Calu3 (cell line): Measurements from ENCODE around the gene PAQR4. TPM values are rescaled to one million over a fixed set of nuclear protein-coding genes. Genes with fewer than 3 reads are reported as not detected.
A peak's percentile ranks its signal among the peaks of the same experiment; 100 is the strongest.

ENCODE experiments used
- BruUV-seq: library from RNA; stranded (reverse); fragments of 400-500 nt; replicated peaks from 2 replicates; lab custom pipeline; 2021; lab: Mats Ljungman, UMichigan
- CTCF ChIA-PET: fragments of 300-600 bp; sonication (Branson Sonifier 250); formaldehyde crosslinking; loops from one replicate; lab custom pipeline; 2022; ENCODE audit warnings: antibody characterized with exemption; lab: Charles Lee
- DNase-seq: peaks from one replicate; pipeline ENCODE4 v3.0.0; 2022
- H3K27ac Mint-ChIP-seq: one replicate; pipeline ENCODE4 v1.8.0; 2022; ENCODE audit warnings: mixed read lengths; ENCODE audit not compliant: unreplicated experiment
- H3K27me3 Mint-ChIP-seq: one replicate; pipeline ENCODE4 v1.8.0; 2022; ENCODE audit warnings: mixed read lengths; ENCODE audit not compliant: unreplicated experiment
- H3K36me3 Mint-ChIP-seq: one replicate; pipeline ENCODE4 v1.8.0; 2022; ENCODE audit warnings: mild to moderate bottlenecking, moderate library complexity, mixed read lengths; ENCODE audit not compliant: insufficient read depth, unreplicated experiment
- H3K4me1 Mint-ChIP-seq: one replicate; pipeline ENCODE4 v1.8.0; 2022; ENCODE audit warnings: mild to moderate bottlenecking, low read depth, mixed read lengths; ENCODE audit not compliant: unreplicated experiment
- H3K4me3 Mint-ChIP-seq: one replicate; pipeline ENCODE4 v1.8.0; 2022; ENCODE audit warnings: mild to moderate bottlenecking, low read depth, moderate library complexity, mixed read lengths; ENCODE audit not compliant: unreplicated experiment
- H3K9me3 Mint-ChIP-seq: one replicate; pipeline ENCODE4 v1.8.0; 2022; ENCODE audit warnings: low read depth, mixed read lengths; ENCODE audit not compliant: unreplicated experiment
- CTCF ChIP-seq: fragments of 200-600 bp; IDR thresholded peaks from one replicate; pipeline ENCODE4 v1.8.0; 2022; ENCODE audit warnings: antibody characterized with exemption; ENCODE audit not compliant: unreplicated experiment
- intact Hi-C: fragments of 100-400 bp; cut with micrococcal nuclease; formaldehyde crosslinking; loops from one replicate; pipeline ENCODE4 v1.10.0; 2022; ENCODE audit not compliant: unreplicated experiment
- total RNA-seq: library from RNA; stranded (reverse); gene quantifications from 2 replicates; pipeline ENCODE4 v1.2.3, GENCODE V29; 2022

PAQR4 gene
- total RNA-seq, 1 experiment from 2014 or later = 56.0 TPM

GRCh38 chr16:3012246-3012645 lies 43.1 kb downstream of the PAQR4 start:
- Mint-ChIP-seq H3K9me3 (no peaks in the 10 kb centered on the region), H3K27me3 (no peaks in the 10 kb centered on the region), H3K27ac (peak overlapping the region; percentile 79), H3K4me3 (peak overlapping the region; percentile 60), H3K4me1 (peaks cover 55% of the 10 kb centered on the region), H3K36me3 (peaks cover 66% of the 10 kb centered on the region)
- CTCF ChIA-PET = interaction anchor here (0.9 to 1.2 kb wide), 4 partner anchors 8 to 19 kb away, joined by 3 to 9 read pairs (median 4); no protein-coding TSS in a partner anchor
- DNase-seq = peak; percentile 49
- TF ChIP-seq CTCF = no peak
- intact Hi-C loops = no loop called here
- BruUV-seq = no TSS peak

DNA sequence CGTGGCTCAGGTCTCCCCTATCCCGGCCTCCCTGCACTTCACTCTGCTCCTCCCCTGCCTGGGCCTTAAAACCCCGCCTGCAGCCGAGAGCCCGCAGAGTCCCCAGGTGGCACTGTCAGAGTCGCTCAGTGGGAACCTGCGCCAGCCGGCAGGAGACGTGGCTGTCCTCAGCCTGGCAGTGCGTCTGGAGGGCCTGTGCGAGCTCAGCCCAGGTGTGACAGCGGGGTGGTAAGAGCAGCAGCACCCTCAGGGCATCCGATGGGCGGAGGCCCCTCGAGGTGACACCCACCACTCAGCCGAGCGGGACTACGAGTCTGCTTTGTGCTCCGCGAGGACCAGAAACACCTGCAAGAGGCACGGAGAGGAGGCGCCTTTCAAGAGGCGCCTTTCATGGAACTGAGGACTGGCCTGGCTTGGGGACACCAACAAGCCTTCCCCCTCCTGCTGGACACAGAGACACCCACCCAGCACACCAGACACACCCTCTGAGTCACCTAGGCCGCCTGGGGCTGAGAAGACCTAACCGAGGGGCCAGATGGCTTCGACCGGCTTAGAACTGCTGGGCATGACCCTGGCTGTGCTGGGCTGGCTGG lies 43.8 kb downstream of the PAQR4 start, which contains the start of gene CLDN9:
TSS of gene CLDN9 (plus strand) at position 96 of the 593 bp plus-strand sequence. CDS start at position 536, 440 bp downstream.
- H3K4me3 Mint-ChIP-seq = peak within 1 kb of the TSS; percentile 60
- peak within 1 kb of the TSS; percentile 79 for H3K27ac Mint-ChIP-seq
- peak; percentile 73 for DNase-seq
- peaks cover 48% of the 10 kb centered on the region for H3K4me1 Mint-ChIP-seq
- CTCF ChIA-PET = interaction anchor here (0.9 to 1.2 kb wide), 4 partner anchors 8 to 19 kb away, joined by 3 to 9 read pairs (median 4); no protein-coding TSS in a partner anchor
- H3K9me3 Mint-ChIP-seq = no peaks in the 10 kb centered on the region
- intact Hi-C loops = no loop called here
- BruUV-seq = no TSS peak
- H3K27me3 Mint-ChIP-seq = no peaks in the 10 kb centered on the region
- peaks cover 63% of the 10 kb centered on the region for H3K36me3 Mint-ChIP-seq
- no peak for TF ChIP-seq CTCF

- DNase-seq = no peak
- CTCF ChIA-PET = interaction anchor here (1.2 kb wide), 1 partner anchor 18 kb away, joined by 5 read pairs; no protein-coding TSS in a partner anchor
- H3K27me3 Mint-ChIP-seq = no peaks in the 10 kb centered on the region
- H3K27ac Mint-ChIP-seq = peak overlapping the region; percentile 79
- peak; percentile 49 for TF ChIP-seq CTCF
- no TSS peak for BruUV-seq
- H3K4me3 Mint-ChIP-seq = peak overlapping the region; percentile 60
- peaks cover 42% of the 10 kb centered on the region for H3K4me1 Mint-ChIP-seq
- H3K36me3 Mint-ChIP-seq = peaks cover 61% of the 10 kb centered on the region
- intact Hi-C loops = no loop called here
- no peaks in the 10 kb centered on the region for H3K9me3 Mint-ChIP-seq
These were observed 44.4 kb downstream of the PAQR4 start for GRCh38 chr16:3013491-3013951.

DNA sequence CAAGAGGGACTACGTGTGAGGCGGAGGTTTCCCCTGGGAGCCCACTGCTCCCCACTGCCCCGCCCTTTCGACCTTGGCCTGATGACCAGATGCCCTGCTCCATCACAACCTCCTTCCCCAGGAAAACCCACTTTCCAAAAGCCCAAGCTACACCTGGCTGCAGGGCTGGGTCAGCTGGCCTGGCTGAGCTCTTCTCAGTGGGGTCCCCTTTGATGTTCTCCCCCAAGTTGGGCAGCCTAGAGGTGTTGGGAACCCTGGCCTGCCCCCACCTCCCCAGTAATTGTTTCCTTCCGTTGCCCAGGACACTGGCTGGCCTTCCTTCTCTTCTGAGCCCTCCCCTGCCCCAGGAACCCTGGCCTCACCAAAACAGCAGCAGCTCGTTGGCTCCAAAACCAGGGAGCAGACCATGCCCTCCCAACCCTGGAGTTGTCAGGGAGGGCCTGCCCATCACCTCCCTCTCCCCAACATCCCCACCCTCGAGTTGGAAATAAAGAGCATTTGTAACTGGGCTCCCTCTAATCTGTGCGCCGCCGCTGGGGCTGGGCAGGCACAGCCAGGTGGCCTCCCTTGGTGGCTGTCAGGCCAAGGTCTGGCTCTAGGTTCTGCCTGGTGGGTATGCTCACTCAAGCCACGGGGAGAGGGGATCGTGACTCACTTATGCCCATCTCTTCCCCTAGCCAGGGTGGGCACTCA lies 45.0 kb downstream of the PAQR4 start:
- intact Hi-C loops = no loop called here
- H3K27ac Mint-ChIP-seq = peak overlapping the region; percentile 48
- DNase-seq = no peak
- CTCF ChIA-PET = no interaction called here
- no peak for TF ChIP-seq CTCF
- H3K9me3 Mint-ChIP-seq = no peaks in the 10 kb centered on the region
- H3K36me3 Mint-ChIP-seq = peaks cover 55% of the 10 kb centered on the region
- BruUV-seq = no TSS peak
- peaks cover 39% of the 10 kb centered on the region for H3K4me1 Mint-ChIP-seq
- H3K4me3 Mint-ChIP-seq = no peak overlapping the region
- no peaks in the 10 kb centered on the region for H3K27me3 Mint-ChIP-seq
